Activated CD4-positive, alpha-beta T cell treated with anti-CD3 and anti-CD28 coated beads, Interleukin-2, amount 50 U/mL, for 16 hours (primary cell): ENCODE data around the gene IL20RB.

Experiments used
- DNase-seq: peaks from one replicate; pipeline ENCODE4 v3.0.0-alpha.2; 2020

IL20RB gene

GRCh38 chr3:137041686-137042085 is 83.9 kb downstream of the IL20RB start:
- DNase-seq = no peak

GRCh38 chr3:137046747-137047146 is 89.0 kb downstream of the IL20RB start:
- no peak for DNase-seq

GRCh38 chr3:137047240-137047639 is 89.5 kb downstream of the IL20RB start:
- DNase-seq = no peak

DNA sequence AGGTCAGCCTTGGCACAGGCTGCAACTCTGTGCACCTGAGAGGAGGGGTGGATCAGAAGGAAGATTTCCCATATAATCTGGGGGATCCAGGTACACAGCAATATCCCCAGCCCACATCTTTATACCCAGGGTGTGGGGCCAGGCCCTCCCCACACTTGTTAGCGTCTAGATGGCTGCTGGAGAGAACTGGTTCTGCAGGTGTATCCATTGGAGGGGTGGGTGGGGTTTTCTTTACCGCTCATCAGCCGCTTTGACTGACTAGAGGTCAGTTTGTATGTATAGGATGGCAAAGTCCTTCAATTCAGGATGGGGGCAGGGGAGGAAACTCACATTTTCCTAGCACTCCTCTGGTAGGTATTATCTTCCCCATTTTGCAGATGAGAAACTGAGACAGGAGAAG is 92.5 kb downstream of the IL20RB start:
- no peak for DNase-seq

GRCh38 chr3:137052298-137052697 is 94.5 kb downstream of the IL20RB start:
- DNase-seq = no peak
